Keratinocyte (primary cell): ENCODE measurements around the gene PNPLA7. TPM values are rescaled to one million over a fixed set of nuclear protein-coding genes. Genes with fewer than 3 reads are reported as not detected.

Experiments
- DNase-seq: peaks from one replicate; pipeline ENCODE4 v3.0.0-alpha.2; 2011; ENCODE audit warnings: low read depth, missing footprints, low spot score
- FAIRE-seq: peaks from 2 replicates; lab custom pipeline; 2011; peaks lifted over from hg19 to GRCh38; lab: Jason Lieb, UNC
- H2AFZ ChIP-seq: 2 replicates; pipeline ENCODE4 v1.6.0; 2012; ENCODE audit warnings: low read length, control low read depth, inconsistent platforms; ENCODE audit not compliant: control insufficient read depth
- H3K27ac ChIP-seq: 2 replicates; pipeline ENCODE4 v1.5.1; 2011; ENCODE audit warnings: low read length; ENCODE audit not compliant: control insufficient read depth, insufficient read depth
- H3K27me3 ChIP-seq: 3 replicates; pipeline ENCODE4 v1.6.0; 2011; ENCODE audit warnings: low read length; ENCODE audit not compliant: control insufficient read depth, insufficient read depth; ENCODE audit errors: extremely low read depth
- H3K36me3 ChIP-seq, 2 experiments: 2 replicates in 1 of 2; 3 replicates in 1 of 2; pipeline ENCODE4 v1.5.1; 2011; ENCODE audit warnings: low read length in 2 of 2, mild to moderate bottlenecking in 1 of 2; ENCODE audit not compliant: control insufficient read depth in 2 of 2, insufficient read depth in 2 of 2; ENCODE audit errors: extremely low read depth in 1 of 2
- H3K4me1 ChIP-seq: 3 replicates; pipeline ENCODE4 v1.5.1; 2011; ENCODE audit warnings: low read length; ENCODE audit not compliant: control insufficient read depth, insufficient read depth; ENCODE audit errors: extremely low read depth
- H3K4me2 ChIP-seq: 3 replicates; pipeline ENCODE4 v1.6.0; 2011; ENCODE audit warnings: low read depth, low read length; ENCODE audit not compliant: control insufficient read depth, insufficient read depth; ENCODE audit errors: extremely low read depth
- H3K4me3 ChIP-seq, 3 experiments: fragments of 200-600 bp in 1 of 3; sonication (generic) in 1 of 3; 2 replicates in 2 of 3; 3 replicates in 1 of 3; pipeline ENCODE4 v1.5.1; 2011 to 2016; ENCODE audit warnings: low read length in 3 of 3, mild to moderate bottlenecking in 3 of 3, control low read depth in 2 of 3, inconsistent platforms in 1 of 3, low read depth in 1 of 3, mixed read lengths in 1 of 3, mixed run types in 1 of 3, moderate library complexity in 1 of 3; ENCODE audit not compliant: control insufficient read depth in 2 of 3, insufficient read depth in 2 of 3; ENCODE audit errors: extremely low read depth in 1 of 3
- H3K79me2 ChIP-seq: 2 replicates; pipeline ENCODE4 v1.6.0; 2012; ENCODE audit warnings: low read length; ENCODE audit not compliant: control insufficient read depth, insufficient read depth
- H3K9ac ChIP-seq: 3 replicates; pipeline ENCODE4 v1.6.0; 2011; ENCODE audit warnings: low read length; ENCODE audit not compliant: control insufficient read depth, insufficient read depth; ENCODE audit errors: extremely low read depth
- H3K9me1 ChIP-seq: 3 replicates; pipeline ENCODE4 v1.6.0; 2011; ENCODE audit warnings: low read length; ENCODE audit not compliant: control insufficient read depth, insufficient read depth; ENCODE audit errors: extremely low read depth
- H3K9me3 ChIP-seq: 2 replicates; pipeline ENCODE4 v1.5.1; 2012; ENCODE audit warnings: low read depth, low read length; ENCODE audit not compliant: control insufficient read depth
- H4K20me1 ChIP-seq: 3 replicates; pipeline ENCODE4 v1.6.0; 2011; ENCODE audit warnings: low read length; ENCODE audit not compliant: control insufficient read depth, insufficient read depth; ENCODE audit errors: extremely low read depth
- EZH2 ChIP-seq: IDR thresholded peaks from one replicate; pipeline ENCODE4 v1.6.1; 2012; ENCODE audit warnings: inconsistent platforms, mild to moderate bottlenecking, low read length, moderate library complexity
- dilution Hi-C: fragments of 300-500 bp; cut with MboI; formaldehyde crosslinking; loops from one replicate; pipeline ENCODE4 v1.7.0; 2020; ENCODE audit warnings: low sequenced_read_pairs; ENCODE audit not compliant: extremely low pct_ligation_motif_present
- polyA plus RNA-seq, 5 experiments: library from polyadenylated mRNA; depleted of rRNA in 3 of 5; stranded (reverse) in 3 of 5; stranded (forward) in 1 of 5; unstranded in 1 of 5; fragments of >200 nt; gene quantifications; 1 replicate in 1 of 5; 2 replicates in 3 of 5; 3 replicates in 1 of 5; pipeline versions ENCODE4 v1.2.1 to v1.2.3, GENCODE V29; 2011 to 2012; ENCODE audit warnings: missing spikeins in 2 of 5, low read depth in 1 of 5, low replicate concordance in 1 of 5
- TF ChIP-seq, protein P1 (sequence below), 3 experiments: IDR thresholded peaks in 1 of 3; conservative IDR thresholded peaks in 1 of 3; optimal IDR thresholded peaks in 1 of 3; 2 replicates in 2 of 3; 3 replicates in 1 of 3; pipeline versions ENCODE3 to v1.5.1; 2011; ENCODE audit warnings: low read length in 3 of 3, mild to moderate bottlenecking in 3 of 3, moderate library complexity in 2 of 3, control low read depth in 1 of 3, inconsistent platforms in 1 of 3; ENCODE audit not compliant: insufficient read depth in 2 of 3; ENCODE audit errors: extremely low read depth in 1 of 3

Gene PNPLA7
- polyA plus RNA-seq, 1 donor (not counting 4 experiments of a cell fraction or from before 2014, with no cell fraction given) = 0.34 TPM

DNA sequence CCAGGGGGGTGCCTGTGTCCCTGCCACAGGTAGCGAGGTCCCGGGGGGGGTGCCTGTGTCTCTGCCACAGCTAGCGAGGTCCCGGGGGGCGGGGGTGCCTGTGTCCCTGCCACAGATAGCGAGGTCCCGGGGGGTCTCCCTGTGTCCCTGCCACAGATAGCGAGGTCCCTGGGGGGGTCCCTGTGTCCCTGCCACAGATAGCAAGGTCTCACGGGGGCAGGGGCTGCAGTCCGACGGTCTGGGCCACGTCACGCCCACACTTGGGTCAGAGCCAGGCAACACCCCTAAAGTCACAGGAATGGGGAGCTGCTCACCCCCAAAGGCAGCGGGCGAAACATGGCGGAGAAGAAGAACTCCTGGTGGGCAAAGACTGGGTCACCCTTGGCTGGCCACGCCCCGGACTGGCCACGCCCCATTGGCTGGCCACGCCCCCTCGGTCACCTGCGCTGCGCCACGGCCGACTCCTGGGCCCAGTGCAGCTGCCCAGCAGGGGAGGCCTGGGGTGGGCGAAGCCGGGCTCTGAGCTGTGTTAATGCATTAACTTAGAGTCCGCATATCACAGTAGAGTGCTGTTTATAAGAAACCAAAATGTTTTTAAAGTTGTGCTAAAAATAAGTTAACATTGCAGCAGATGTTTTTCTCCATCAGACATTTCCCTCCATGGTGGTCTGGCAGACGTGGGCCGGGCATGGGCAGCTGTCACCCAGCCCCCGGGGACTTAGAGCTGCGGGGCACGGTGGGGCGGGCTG is 120.1 kb downstream of the PNPLA7 start:
- TF ChIP-seq EZH2 = no peak
- TF ChIP-seq, protein P1, sequence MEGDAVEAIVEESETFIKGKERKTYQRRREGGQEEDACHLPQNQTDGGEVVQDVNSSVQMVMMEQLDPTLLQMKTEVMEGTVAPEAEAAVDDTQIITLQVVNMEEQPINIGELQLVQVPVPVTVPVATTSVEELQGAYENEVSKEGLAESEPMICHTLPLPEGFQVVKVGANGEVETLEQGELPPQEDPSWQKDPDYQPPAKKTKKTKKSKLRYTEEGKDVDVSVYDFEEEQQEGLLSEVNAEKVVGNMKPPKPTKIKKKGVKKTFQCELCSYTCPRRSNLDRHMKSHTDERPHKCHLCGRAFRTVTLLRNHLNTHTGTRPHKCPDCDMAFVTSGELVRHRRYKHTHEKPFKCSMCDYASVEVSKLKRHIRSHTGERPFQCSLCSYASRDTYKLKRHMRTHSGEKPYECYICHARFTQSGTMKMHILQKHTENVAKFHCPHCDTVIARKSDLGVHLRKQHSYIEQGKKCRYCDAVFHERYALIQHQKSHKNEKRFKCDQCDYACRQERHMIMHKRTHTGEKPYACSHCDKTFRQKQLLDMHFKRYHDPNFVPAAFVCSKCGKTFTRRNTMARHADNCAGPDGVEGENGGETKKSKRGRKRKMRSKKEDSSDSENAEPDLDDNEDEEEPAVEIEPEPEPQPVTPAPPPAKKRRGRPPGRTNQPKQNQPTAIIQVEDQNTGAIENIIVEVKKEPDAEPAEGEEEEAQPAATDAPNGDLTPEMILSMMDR (optimal IDR thresholded peaks at IDR 0.05 in 1 of 3, IDR thresholded peaks at IDR 0.05 in 1 of 3, conservative IDR thresholded peaks at IDR 0.05 in 1 of 3; ENCODE audit: extremely low read depth in 1 of 3, insufficient read depth in 2 of 3, low read length in 3 of 3) = no peak
- Histone ChIP-seq H3K4me1 (peaks cover 6% of the 10 kb centered on the region), H3K36me3 (no peaks in the 10 kb centered on the region), H2AFZ (no peak overlapping the region), H3K9ac (no peak overlapping the region), H3K79me2 (no peaks in the 10 kb centered on the region), H3K27me3 (peaks cover 7% of the 10 kb centered on the region), H3K9me3 (no peaks in the 10 kb centered on the region), H3K9me1 (no peaks in the 10 kb centered on the region), H4K20me1 (no peaks in the 10 kb centered on the region), H3K27ac (no peak overlapping the region), H3K4me2 (no peak overlapping the region), H3K4me3 (no peak overlapping the region)
- dilution Hi-C loops = no loop called here
- no peak for DNase-seq
- FAIRE-seq = no peak

GRCh38 chr9:137429546-137429890 is 120.7 kb downstream of the PNPLA7 start:
- no peaks in the 10 kb centered on the region for H4K20me1 ChIP-seq
- no peaks in the 10 kb centered on the region for H3K79me2 ChIP-seq
- DNase-seq (no peak), FAIRE-seq (no peak)
- TF ChIP-seq EZH2 = no peak
- TF ChIP-seq, protein P1 (optimal IDR thresholded peaks at IDR 0.05 in 1 of 3, IDR thresholded peaks at IDR 0.05 in 1 of 3, conservative IDR thresholded peaks at IDR 0.05 in 1 of 3; ENCODE audit: extremely low read depth in 1 of 3, insufficient read depth in 2 of 3, low read length in 3 of 3) = no peak
- no peak overlapping the region for H3K27ac ChIP-seq
- peaks cover 3% of the 10 kb centered on the region for H3K27me3 ChIP-seq
- peaks cover 13% of the 10 kb centered on the region for H3K4me1 ChIP-seq
- no peaks in the 10 kb centered on the region for H3K9me1 ChIP-seq
- H2AFZ ChIP-seq = no peak overlapping the region
- no peak overlapping the region for H3K4me2 ChIP-seq
- dilution Hi-C loops = no loop called here
- no peak overlapping the region for H3K4me3 ChIP-seq
- H3K9me3 ChIP-seq = no peaks in the 10 kb centered on the region
- no peak overlapping the region for H3K9ac ChIP-seq
- no peaks in the 10 kb centered on the region for H3K36me3 ChIP-seq
